DMS53 (cell line): Measurements from ENCODE around the gene EFEMP2.
A peak's percentile ranks its signal among the peaks of the same experiment; 100 is the strongest.

Source experiments
- DNase-seq: peaks from one replicate; lab custom pipeline; 2025; lab: John Stamatoyannopoulos, UW

EFEMP2 gene

GRCh38 chr11:65826984-65827735 is 45.4 kb downstream of the EFEMP2 start:
- no peak for DNase-seq

DNA sequence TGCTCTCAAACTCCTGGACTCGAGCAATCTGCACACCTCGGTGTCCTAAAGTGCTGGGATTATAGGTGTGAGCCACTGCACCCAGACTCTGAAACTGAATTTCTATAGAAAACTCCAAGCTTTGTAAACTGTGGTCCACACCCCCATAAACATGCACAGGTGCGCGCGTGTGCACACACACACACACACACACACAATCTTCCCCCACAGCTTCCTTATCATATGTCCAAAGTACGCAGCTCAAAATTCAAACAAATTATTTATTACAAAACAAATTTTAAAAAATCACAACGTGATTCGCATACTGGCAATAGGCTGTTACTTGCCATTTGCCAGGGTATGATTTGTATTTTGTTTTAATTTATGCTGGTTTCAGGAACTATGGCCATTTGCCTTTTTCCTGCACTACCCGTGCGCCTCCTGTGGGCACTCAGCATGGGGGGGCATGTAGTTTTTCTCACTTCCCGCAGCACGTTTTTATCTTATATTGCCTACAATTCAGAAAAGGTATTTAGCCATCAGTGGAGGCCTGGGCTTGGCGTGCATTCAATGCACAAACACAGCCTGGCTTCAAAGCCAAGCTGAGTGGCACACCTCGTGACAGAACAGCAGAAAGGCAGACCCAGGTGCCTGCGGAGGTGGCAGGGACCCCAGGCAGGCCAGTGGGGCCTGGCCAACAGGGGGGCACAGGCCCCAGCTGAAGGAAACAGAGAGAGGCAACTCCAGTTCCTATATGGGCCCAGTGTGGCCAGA is 49.6 kb downstream of the EFEMP2 start:
- no peak for DNase-seq

DNA sequence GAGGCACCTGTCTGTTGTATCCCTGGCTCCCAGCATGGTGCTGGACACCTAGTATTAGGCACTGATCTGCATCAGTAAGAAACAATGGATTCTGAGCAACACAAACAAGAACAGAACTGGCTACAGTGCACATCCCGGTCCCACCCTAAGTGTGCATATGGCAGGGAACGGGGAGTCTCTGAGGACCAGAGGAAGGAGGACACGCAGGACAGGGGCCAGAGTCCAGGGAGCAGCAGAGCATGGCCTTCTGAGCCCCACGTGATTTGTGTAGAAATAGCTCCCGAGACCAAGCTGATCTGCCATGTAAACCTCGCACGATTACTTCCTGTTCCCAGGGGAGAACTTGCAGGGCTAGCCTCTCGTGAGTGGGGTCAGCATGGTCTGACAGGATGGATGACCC is 51.5 kb downstream of the EFEMP2 start:
- DNase-seq = no peak

- DNase-seq = peak; percentile 93
These were observed 54.5 kb downstream of the EFEMP2 start for GRCh38 chr11:65817835-65818680.

DNA sequence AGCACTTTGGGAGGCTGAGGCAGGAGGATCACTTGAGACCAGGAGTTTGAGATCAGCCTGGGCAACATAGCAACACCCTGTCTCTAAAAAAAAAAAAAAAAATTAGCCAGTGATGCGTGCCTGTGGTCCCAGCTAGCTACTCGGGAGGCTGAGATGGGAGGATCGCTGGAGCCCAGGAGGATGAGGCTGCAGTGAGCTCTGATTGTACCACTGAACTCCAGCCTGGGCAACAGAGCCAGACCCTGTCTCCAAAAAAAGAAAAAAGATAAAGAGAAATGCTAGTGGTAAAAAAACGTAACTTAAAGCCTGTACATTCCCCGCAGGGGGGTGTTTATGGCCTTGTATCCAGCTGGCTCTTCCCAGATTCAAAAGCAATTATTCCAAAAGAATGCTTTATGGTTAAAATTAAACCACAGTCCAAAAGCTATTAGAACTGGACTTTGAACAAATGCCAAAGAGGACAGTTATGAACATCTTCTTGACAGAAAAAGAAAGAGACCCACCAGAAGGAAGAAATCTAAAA is 55.2 kb downstream of the EFEMP2 start:
- no peak for DNase-seq

DNA sequence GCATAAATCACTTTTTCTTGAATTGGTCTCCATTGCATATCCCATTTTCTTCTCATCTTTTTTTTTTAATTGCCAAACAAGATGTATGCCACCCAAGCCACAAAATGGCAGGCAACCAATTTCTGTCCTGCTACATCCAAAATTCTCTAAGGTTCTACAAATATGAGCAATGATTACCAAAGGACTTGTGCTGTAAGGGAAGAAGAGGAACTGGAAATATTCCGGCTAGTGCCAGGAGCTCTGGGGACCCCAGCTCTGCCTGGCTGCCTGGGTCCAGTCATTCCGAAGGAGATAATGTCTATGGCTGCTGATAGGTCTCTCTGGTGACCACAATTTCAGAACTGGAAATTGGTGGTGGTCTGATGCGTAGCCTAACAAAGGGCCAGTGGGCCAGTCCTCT is 55.9 kb downstream of the EFEMP2 start:
- DNase-seq = no peak
